Endothelial cell of umbilical vein (primary cell): ENCODE results near the gene TDRD3.

Experiments
- EZH2 ChIP-seq: IDR thresholded peaks from 2 replicates; pipeline ENCODE4 v1.6.1; 2012; ENCODE audit warnings: borderline replicate concordance, low read depth, mild to moderate bottlenecking, moderate library complexity, low read length, inconsistent platforms; ENCODE audit not compliant: severe bottlenecking
- FOS ChIP-seq: IDR thresholded peaks from 2 replicates; pipeline ENCODE4 v1.6.1; 2011; ENCODE audit warnings: mild to moderate bottlenecking, low read length, moderate library complexity, borderline replicate concordance; ENCODE audit not compliant: insufficient read depth
- POLR2A ChIP-seq: IDR thresholded peaks from 2 replicates; pipeline ENCODE4 v1.6.1; 2012; ENCODE audit warnings: low read depth, mild to moderate bottlenecking, control low read depth, low read length
- TF ChIP-seq, protein P1 (sequence below), 2 donors: IDR thresholded peaks; 1 replicate in 1 of 2; 2 replicates in 1 of 2; pipeline ENCODE4 v1.5.1; 2011; ENCODE audit warnings: low read length in 2 of 2, mild to moderate bottlenecking in 2 of 2, moderate library complexity in 2 of 2, control low read depth in 1 of 2, inconsistent platforms in 1 of 2, low read depth in 1 of 2; ENCODE audit not compliant: insufficient read depth in 1 of 2; ENCODE audit errors: extremely low read depth in 1 of 2

DNA sequence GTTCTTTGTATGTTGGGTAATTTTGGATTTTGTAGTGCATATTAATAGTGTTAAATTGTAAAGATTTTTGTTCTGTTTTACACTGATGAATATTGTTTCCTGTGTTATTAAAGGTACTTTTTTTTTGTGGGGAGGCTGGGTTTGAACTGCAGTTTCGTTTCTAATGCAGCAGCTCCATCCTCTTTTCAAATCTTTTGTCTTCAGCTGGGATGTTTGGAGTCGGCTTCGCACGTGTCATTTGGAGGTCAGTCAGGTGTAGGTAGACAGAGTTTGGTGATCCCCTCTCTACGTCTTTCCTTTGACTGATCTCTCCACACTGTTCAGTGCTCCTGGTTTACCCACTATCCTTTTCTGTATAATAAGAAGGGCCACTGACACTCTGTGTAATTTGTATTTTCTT, 30.3 kb downstream of the TDRD3 start:
- TF ChIP-seq, protein P1, sequence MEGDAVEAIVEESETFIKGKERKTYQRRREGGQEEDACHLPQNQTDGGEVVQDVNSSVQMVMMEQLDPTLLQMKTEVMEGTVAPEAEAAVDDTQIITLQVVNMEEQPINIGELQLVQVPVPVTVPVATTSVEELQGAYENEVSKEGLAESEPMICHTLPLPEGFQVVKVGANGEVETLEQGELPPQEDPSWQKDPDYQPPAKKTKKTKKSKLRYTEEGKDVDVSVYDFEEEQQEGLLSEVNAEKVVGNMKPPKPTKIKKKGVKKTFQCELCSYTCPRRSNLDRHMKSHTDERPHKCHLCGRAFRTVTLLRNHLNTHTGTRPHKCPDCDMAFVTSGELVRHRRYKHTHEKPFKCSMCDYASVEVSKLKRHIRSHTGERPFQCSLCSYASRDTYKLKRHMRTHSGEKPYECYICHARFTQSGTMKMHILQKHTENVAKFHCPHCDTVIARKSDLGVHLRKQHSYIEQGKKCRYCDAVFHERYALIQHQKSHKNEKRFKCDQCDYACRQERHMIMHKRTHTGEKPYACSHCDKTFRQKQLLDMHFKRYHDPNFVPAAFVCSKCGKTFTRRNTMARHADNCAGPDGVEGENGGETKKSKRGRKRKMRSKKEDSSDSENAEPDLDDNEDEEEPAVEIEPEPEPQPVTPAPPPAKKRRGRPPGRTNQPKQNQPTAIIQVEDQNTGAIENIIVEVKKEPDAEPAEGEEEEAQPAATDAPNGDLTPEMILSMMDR (IDR thresholded peaks at IDR 0.05; ENCODE audit: extremely low read depth in 1 of 2, insufficient read depth in 1 of 2, low read depth in 1 of 2, low read length in 2 of 2) = no peak
- no peak for TF ChIP-seq EZH2
- no peak for TF ChIP-seq POLR2A
- TF ChIP-seq FOS = no peak
